Heart left ventricle (tissue), 13 donors: ENCODE measurements around the gene ZFP36.

Experiments
- POLR2A ChIP-seq, 2 donors: fragments of 450-650 bp; IDR thresholded peaks; one replicate each; pipeline ENCODE4 v1.6.1; 2017; ENCODE audit warnings: antibody characterized with exemption in 2 of 2, mild to moderate bottlenecking in 2 of 2, moderate library complexity in 2 of 2
- TF ChIP-seq, protein P1 (sequence below), 12 donors: fragments of 200-600 bp; sonication (generic) in 4 of 12; IDR thresholded peaks; one replicate each; pipeline versions ENCODE4 v1.5.0 to v1.8.0; 2018 to 2022; ENCODE audit warnings: antibody characterized with exemption in 12 of 12, mild to moderate bottlenecking in 5 of 12
- donor health status: ischemic (EF 13 %, LVEDD 7.1; RV severe dilation, severe dysfunction).
- donor health status: DM: no; HTN: yes; CAD: no.
- donor health status: DM: no; HTN: no; CAD: no.
- donor health status: ischemic (EF 25% LVEDD 6.9; RV normal size, moderate dysfunction).
- donor health status: ischemic (EF 25% LVEDD 5.7; RV mildly dilated, moderate dysfunction).
- donor health status: ischemic (EF 35%, LVEDD 5.7; RV mildly dilated, moderate dysfunction).
- donor health status: nonischemic (EF 11% LVEDD 7.7; RV severe dilation, severe dysfunction).
- donor health status: DM: yes; HTN: yes; CAD: no.
- donor health status: PGD.
- donor health status: ischemic (EF 29% LVEDD 5.4; RV normal size, mild dysfunction).
- donor health status: nonischemic (EF 23%, LVEDD 6.1; RV moderate dilation, normal function).

DNA sequence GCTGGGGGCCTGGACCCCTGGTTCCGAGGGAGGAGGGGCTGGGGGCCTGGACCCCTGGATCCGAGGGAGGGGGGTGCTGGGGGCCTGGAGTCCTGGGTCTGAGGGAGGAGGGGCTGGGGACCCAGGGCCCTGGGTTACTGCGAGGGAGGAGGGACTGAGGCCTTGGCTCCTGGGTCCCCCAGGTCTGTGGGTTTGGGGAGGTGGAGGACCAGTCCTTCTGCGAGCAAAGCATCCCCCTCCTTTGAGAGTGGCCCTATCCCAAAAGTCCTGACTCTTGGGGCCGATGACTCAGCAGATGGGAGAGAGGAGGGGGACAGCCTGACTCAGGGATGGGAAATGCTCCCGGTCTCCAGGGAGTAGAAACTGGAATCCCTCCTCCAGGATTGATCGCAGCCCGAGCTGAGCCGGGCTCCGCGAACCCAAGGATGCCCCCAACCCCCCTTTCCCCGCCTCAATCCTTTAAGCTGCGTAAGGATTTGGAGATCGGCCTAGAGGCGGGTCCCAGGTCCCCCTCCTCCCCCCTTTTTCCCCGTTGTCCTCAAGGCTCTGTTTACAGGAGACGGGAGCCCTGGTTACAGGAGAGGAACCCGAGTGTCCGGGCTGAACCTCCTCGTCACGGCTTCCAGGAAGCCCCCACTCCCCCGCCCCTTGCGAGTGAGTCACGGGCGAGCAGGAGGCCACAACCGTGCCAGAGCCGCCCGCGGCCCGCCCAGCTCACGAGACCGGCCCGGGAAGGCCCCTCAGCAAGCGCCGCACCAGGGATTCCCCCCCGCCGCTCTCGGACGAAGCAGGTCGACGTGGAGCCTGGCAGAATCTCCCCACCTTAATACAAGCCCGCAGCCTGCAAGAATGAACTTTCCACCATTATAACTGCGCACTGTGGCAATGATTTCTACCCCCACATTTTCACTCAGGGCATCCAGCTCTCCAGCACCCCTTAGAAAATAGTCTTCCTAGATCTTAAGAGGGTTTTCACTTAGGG is 3.0 kb upstream of the ZFP36 start:
- TF ChIP-seq, protein P1, sequence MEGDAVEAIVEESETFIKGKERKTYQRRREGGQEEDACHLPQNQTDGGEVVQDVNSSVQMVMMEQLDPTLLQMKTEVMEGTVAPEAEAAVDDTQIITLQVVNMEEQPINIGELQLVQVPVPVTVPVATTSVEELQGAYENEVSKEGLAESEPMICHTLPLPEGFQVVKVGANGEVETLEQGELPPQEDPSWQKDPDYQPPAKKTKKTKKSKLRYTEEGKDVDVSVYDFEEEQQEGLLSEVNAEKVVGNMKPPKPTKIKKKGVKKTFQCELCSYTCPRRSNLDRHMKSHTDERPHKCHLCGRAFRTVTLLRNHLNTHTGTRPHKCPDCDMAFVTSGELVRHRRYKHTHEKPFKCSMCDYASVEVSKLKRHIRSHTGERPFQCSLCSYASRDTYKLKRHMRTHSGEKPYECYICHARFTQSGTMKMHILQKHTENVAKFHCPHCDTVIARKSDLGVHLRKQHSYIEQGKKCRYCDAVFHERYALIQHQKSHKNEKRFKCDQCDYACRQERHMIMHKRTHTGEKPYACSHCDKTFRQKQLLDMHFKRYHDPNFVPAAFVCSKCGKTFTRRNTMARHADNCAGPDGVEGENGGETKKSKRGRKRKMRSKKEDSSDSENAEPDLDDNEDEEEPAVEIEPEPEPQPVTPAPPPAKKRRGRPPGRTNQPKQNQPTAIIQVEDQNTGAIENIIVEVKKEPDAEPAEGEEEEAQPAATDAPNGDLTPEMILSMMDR (IDR thresholded peaks at IDR 0.05), result no peak
- peak in 1 of 2 donors; percentile 87 for TF ChIP-seq POLR2A (IDR thresholded peaks at IDR 0.05)
